ENCODE results near the gene CLCN6. TPM values are rescaled to one million over a fixed set of nuclear protein-coding genes. Genes with fewer than 3 reads are reported as not detected.

CLCN6 gene
- polyA plus RNA-seq, 1 donor (not counting 4 experiments of a cell fraction or from before 2014, with no cell fraction given) = 7.4 TPM

DNA sequence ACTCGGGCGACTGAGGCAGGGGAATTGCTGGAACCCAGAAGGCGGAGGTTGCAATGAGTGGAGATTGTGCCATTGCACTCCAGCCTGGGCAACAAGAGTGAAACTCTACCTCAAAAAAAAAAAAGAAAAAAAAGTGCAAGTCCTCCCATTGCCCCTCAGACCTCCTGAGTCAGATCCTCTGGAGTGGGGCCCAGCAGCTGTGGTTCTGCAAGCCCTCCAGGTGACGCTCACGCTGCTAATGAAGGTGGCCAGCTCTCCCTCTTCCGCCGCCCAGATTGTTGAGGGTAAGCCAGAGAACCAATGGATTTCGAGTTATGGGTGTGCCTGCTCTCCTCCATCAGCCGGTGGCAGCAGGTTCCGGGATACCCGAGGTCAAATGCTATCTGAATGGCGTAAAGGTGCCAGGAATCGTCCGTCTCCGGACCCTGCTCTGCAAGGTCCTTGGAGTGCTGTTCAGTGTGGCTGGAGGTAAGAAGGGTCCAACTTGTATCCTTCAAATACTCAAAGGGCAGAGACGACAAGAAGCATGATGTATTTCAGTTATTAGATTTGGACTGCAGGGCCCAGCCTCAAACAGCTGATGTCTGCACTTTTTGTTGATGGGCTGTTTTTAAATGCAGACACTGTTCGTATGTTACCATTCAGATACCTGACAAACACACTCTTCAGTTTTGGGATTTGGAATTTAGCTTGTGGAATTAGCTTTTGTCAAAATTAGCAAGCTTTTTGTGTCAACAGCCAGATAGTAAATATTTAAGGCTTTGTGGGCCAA lies 17.6 kb downstream of the CLCN6 start:
- Histone ChIP-seq H3K9me3 (ENCODE audit: control insufficient read depth, low read depth, low read length) (no peaks in the 10 kb centered on the region), H2AFZ (ENCODE audit: control insufficient read depth, low read length) (no peak overlapping the region), H3K36me3 (ENCODE audit: control insufficient read depth in 2 of 2, extremely low read depth in 1 of 2, insufficient read depth in 2 of 2, low read length in 2 of 2) (peaks cover 37 to 40% of the 10 kb centered on the region in 2 experiments), H3K9ac (ENCODE audit: control insufficient read depth, extremely low read depth, insufficient read depth, low read length) (no peak overlapping the region), H3K79me2 (ENCODE audit: control insufficient read depth, insufficient read depth, low read length) (no peaks in the 10 kb centered on the region), H3K27ac (ENCODE audit: control insufficient read depth, insufficient read depth, low read length) (no peak overlapping the region), H3K4me1 (ENCODE audit: control insufficient read depth, extremely low read depth, insufficient read depth, low read length) (peaks cover 7% of the 10 kb centered on the region), H4K20me1 (ENCODE audit: control insufficient read depth, extremely low read depth, insufficient read depth, low read length) (no peaks in the 10 kb centered on the region), H3K9me1 (ENCODE audit: control insufficient read depth, extremely low read depth, insufficient read depth, low read length) (no peaks in the 10 kb centered on the region), H3K27me3 (ENCODE audit: control insufficient read depth, extremely low read depth, insufficient read depth, low read length) (no peaks in the 10 kb centered on the region), H3K4me3 (ENCODE audit: control insufficient read depth in 2 of 3, extremely low read depth in 1 of 3, insufficient read depth in 2 of 3, low read depth in 1 of 3, low read length in 3 of 3) (no peak overlapping the region), H3K4me2 (ENCODE audit: control insufficient read depth, extremely low read depth, insufficient read depth, low read depth, low read length) (no peak overlapping the region)
- DNase-seq (ENCODE audit: low read depth, low spot score) (no peak), FAIRE-seq (peak; percentile 9)
- dilution Hi-C loops (cut with MboI; ENCODE audit: extremely low pct_ligation_motif_present, low sequenced_read_pairs) = no loop called here
- TF ChIP-seq, protein P1, sequence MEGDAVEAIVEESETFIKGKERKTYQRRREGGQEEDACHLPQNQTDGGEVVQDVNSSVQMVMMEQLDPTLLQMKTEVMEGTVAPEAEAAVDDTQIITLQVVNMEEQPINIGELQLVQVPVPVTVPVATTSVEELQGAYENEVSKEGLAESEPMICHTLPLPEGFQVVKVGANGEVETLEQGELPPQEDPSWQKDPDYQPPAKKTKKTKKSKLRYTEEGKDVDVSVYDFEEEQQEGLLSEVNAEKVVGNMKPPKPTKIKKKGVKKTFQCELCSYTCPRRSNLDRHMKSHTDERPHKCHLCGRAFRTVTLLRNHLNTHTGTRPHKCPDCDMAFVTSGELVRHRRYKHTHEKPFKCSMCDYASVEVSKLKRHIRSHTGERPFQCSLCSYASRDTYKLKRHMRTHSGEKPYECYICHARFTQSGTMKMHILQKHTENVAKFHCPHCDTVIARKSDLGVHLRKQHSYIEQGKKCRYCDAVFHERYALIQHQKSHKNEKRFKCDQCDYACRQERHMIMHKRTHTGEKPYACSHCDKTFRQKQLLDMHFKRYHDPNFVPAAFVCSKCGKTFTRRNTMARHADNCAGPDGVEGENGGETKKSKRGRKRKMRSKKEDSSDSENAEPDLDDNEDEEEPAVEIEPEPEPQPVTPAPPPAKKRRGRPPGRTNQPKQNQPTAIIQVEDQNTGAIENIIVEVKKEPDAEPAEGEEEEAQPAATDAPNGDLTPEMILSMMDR (optimal IDR thresholded peaks at IDR 0.05 in 1 of 3, IDR thresholded peaks at IDR 0.05 in 1 of 3, conservative IDR thresholded peaks at IDR 0.05 in 1 of 3; ENCODE audit: extremely low read depth in 1 of 3, insufficient read depth in 2 of 3, low read length in 3 of 3) = no peak
- TF ChIP-seq EZH2 (IDR thresholded peaks at IDR 0.05; ENCODE audit: low read length) = no peak

DNA sequence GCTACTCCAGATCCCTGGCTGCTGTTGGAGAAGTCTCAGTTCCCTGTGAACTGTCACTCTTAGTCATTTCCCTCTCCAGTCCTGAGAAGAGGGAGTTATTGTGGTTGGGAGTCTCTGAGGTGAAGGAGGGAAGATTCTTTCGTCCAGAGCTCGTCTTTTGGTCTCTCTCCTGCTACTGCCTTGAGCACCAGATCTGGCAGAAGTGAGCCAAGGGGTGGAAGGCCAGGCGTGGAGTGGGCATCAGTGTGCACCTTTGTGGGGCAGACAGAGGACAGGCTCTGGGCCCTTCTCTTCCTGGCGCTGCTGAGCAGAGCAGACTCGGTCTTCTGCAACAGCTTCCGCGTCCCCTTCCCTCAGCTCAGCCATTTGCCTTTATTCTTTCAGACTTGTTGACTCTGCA lies 19.1 kb downstream of the CLCN6 start:
- TF ChIP-seq, protein P1 (optimal IDR thresholded peaks at IDR 0.05 in 1 of 3, IDR thresholded peaks at IDR 0.05 in 1 of 3, conservative IDR thresholded peaks at IDR 0.05 in 1 of 3; ENCODE audit: extremely low read depth in 1 of 3, insufficient read depth in 2 of 3, low read length in 3 of 3) = no peak
- TF ChIP-seq EZH2 (IDR thresholded peaks at IDR 0.05; ENCODE audit: low read length) = no peak
- Histone ChIP-seq H4K20me1 (ENCODE audit: control insufficient read depth, extremely low read depth, insufficient read depth, low read length) (no peaks in the 10 kb centered on the region), H3K27ac (ENCODE audit: control insufficient read depth, insufficient read depth, low read length) (no peak overlapping the region), H2AFZ (ENCODE audit: control insufficient read depth, low read length) (no peak overlapping the region), H3K4me3 (ENCODE audit: control insufficient read depth in 2 of 3, extremely low read depth in 1 of 3, insufficient read depth in 2 of 3, low read depth in 1 of 3, low read length in 3 of 3) (no peak overlapping the region), H3K9me1 (ENCODE audit: control insufficient read depth, extremely low read depth, insufficient read depth, low read length) (no peaks in the 10 kb centered on the region), H3K36me3 (ENCODE audit: control insufficient read depth in 2 of 2, extremely low read depth in 1 of 2, insufficient read depth in 2 of 2, low read length in 2 of 2) (peaks cover 47 to 48% of the 10 kb centered on the region in 2 experiments), H3K9me3 (ENCODE audit: control insufficient read depth, low read depth, low read length) (no peaks in the 10 kb centered on the region), H3K27me3 (ENCODE audit: control insufficient read depth, extremely low read depth, insufficient read depth, low read length) (no peaks in the 10 kb centered on the region), H3K9ac (ENCODE audit: control insufficient read depth, extremely low read depth, insufficient read depth, low read length) (no peak overlapping the region), H3K4me2 (ENCODE audit: control insufficient read depth, extremely low read depth, insufficient read depth, low read depth, low read length) (no peak overlapping the region), H3K79me2 (ENCODE audit: control insufficient read depth, insufficient read depth, low read length) (no peaks in the 10 kb centered on the region), H3K4me1 (ENCODE audit: control insufficient read depth, extremely low read depth, insufficient read depth, low read length) (peaks cover 7% of the 10 kb centered on the region)
- FAIRE-seq (no peak), DNase-seq (ENCODE audit: low read depth, low spot score) (no peak)
- dilution Hi-C loops (cut with MboI; ENCODE audit: extremely low pct_ligation_motif_present, low sequenced_read_pairs) = no loop called here

All from keratinocyte (primary cell).